ENCODE measurements around the gene SLC25A10.
"Not testable (repeated sequence)": the region's sequence is repeated elsewhere in the genome, so short reads cannot be mapped to it uniquely, and the experiment has no call there.

Gene SLC25A10

GRCh38 chr17:81722184-81723120 is 10.4 kb downstream of the SLC25A10 start:
- DNase-seq, result no peak

GRCh38 chr17:81723651-81724209 is 11.6 kb downstream of the SLC25A10 start:
- no peak for DNase-seq

GRCh38 chr17:81725439-81725838 is 13.4 kb downstream of the SLC25A10 start:
- no peak for DNase-seq

DNA sequence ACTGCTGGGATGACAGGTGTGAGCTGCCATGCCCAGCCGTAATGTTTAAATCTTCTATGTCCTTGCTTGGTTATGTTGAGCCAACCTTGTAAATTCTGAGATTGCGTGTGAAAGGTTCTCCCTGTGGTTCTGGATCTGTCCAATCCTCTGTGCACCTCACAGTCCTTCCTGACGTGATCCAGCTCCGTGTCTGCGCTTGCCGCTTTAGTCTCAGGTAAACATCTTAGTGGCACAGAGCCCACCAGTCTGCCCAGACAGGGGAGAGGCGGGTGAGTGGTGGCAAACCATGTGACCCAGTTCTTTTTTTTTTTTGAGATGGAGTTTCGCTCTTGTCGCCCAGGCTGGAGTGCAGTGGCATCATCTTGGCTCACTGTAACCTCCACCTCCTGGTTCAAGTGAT is 13.9 kb downstream of the SLC25A10 start:
- DNase-seq, result no peak

- DNase-seq, result no peak
These were observed 15.4 kb downstream of the SLC25A10 start for GRCh38 chr17:81727324-81728031.

- DNase-seq, result peak in 4 of 6 experiments; percentile 13 to 46 (median 26)
These were observed 21.7 kb downstream of the SLC25A10 start for GRCh38 chr17:81733507-81734404.

DNA sequence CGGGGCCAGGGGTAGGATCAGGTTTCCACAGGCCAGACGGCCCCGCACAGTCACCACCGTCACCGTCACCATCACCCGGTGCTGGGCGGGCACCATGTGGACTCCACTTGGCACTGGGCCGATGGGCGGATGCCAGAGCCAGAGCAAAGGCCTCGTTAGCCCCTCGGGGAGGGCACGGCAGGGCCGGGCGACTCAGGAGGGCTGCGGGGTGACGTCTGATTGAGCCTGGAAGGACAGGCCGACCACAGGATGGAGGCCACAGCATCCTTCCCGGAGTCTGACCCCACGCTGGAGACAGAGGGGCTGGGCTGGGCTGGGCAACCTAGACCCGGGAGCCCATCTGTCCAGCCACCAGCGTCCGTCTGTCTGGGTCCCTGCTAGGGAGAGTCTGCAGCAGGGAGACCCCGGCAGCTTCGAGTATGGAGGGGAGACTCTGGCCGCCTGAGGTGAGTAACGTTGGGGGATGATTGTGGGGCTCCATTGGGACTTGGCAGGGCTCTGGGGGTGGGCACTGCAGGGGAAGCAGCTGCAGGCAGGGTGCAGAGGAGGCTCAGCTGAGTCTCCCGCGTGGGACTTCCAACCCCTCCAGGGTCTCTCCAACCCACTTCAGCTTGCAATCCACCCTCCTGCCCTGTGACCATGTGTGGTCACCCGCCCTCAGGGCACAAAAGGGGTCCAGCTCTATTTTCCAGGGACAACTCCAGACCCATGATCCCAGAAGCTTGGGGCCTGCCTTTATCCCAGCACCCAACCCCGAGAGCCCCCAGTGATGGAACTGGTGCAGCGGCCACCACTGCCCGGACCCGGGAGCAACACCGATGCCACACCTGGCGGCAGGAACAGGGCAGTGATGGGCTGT is 22.6 kb downstream of the SLC25A10 start:
- no peak for DNase-seq

DNA sequence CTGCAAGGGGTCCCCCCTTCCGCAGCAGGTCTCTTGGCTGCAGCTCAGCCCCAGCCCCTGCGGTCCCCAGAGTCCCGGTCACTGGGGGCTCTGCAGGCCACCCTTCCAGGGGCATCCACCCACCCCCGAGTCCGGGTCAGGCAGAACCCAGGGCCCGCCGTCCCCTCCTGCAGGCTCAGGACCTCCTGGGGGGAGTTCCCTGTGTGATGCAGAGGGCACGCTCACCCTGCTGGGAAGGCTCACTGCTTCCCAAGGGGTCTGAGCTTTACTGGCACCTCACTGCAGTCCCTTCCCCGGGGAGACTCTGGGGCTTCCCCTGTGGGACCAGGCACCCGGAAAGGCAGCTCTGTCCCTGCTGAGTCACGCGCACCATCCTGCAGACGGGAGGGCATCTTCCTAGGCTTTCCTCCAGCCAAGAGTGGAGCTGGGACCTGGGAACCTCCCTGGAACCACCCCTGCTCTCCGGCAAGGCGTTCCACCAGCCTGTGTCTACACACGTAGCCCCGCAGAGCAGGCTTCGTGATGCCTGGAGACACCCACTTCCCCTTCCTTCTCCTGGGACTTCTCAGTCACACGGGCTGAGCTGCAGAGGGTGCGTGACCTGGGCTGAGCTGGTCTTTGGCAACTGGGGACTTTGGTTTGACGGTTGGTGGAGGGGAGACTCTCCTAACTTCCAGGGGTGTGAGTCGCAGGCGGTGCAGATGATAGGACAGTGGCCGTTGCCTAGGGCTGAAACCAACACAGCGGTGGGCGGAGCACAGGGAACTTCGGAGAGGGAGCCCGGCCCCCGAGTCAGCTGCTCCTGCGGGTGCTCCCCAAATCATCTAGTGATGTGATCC is 23.4 kb downstream of the SLC25A10 start:
- no peak for DNase-seq

DNA sequence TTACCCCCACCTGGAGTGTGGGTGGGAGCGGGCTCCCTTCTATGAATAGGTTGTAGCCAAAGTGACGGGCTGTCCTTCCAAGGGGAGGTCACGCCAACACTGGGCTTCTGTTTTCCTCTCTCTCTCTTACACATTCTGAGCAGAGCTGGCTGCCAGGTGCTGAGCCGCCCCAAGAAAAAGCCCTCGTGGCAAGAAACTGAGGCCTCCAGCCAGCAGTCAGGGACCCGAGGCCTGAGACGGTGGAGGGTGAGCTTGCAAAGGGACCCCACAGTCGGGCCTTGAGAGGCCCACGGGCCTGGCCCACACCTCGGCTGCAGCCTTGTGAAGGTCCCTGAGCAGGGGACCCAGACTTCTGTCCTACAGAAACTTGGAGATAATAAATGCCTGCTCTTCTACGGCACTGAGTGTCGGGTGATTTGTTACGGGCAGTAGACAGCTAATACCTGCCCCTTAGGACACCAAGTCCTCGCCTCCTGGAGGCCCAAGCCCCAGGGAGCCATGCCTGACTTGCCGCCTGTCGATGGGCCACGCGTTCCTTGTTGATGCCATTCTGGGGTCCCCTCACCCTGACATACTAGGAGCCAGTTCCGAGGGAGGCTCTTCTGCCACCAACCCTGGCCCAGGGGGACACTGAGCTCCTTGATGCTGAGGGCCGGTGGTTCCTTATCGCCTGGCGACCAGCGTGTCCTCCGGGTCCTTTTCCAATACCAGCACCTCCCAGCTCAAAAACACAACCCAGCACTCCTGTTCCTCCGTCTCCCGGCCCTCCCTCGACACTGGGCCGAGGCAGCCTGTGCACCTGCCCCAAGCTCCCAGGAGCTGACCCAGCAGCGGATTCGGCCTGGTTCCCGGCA is 26.1 kb downstream of the SLC25A10 start:
- no peak for DNase-seq

DNA sequence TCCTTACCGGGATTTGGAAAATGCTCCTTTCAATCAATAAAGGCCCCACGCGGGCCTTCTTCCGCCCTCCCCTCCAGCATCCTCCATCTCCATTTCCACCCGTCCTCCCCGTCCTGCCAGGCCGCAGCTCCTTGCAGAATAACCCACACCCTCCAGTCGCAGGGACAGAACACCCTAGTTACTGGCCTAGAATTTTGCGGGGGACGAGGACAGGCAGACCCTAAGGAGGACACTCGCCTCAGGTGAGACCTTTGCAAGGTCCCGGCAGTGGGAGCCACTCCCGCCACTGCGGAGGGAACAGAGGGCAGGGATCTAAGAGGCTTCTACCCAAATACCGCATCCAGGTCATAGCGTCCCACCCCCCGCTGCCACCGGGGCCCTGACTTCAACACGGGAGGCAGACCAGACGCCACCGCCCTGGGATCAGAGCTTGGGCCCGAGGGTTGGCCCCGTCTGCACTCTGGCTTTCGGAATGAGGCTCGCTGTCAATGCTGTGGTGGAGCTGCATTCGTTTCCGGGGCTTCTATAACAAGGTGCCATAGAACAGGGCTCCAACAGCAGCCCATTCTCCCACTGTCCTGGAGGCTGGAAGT is 26.8 kb downstream of the SLC25A10 start:
- no peak for DNase-seq

GRCh38 chr17:81739593-81739992 is 27.5 kb downstream of the SLC25A10 start:
- not testable (repeated sequence) for DNase-seq

DNA sequence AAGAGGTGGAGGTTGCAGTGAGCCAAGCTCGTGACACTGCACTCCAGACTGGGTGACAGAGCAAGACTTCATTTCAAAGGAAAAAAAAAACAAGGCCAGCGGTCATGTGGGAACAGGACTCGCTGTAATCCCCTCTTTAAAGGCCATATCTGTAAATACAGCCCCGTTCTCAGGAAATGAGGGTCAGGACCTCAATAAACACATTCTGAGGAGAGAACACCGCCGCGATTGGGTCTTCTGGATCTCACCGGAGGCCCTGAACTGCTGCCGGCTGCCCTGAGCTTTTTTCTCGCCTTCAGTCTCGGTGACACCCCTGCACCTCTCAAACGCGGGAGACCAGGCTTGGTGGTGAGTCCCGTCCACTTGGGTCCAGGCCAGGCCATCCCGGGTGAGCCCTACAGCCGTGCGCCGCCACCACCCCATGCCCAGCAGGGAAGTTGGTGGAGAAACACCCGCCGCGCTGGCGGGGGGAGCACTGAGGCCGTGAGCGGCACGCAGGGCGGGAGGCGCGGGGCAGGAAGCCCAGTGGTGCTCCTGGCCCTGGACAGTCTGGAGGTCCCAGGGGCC is 28.4 kb downstream of the SLC25A10 start:
- DNase-seq, result no peak

DNA sequence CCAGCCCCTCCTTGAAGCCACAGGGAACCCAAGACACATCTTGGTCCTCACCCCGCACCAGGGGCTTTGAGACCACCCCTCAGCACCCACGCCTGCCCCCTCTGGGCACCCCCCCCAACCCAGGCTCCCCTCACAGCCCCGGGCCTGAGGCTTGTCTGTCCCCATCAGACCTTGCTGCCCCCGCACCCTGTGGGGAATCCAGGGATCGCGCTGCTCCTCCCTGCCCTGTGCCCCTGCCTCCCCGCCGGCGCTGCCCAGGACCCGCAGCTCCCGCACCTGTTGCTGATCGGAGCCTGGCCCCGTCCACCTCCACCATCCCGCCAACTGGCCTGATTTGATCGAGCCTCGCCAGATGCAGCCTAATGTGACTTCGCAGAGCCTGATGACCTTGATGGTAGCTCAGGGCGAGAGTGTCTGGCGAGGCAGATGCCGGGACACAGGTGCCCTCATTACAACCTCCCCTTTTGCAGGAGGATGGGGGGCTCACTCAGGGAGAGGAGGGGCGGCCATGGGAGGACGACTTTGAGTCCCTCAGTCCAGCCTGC is 29.0 kb downstream of the SLC25A10 start:
- DNase-seq, result no peak

- DNase-seq, result no peak
These were observed 29.7 kb downstream of the SLC25A10 start for GRCh38 chr17:81741594-81742452.
